ENCODE results near the gene TMTC1. TPM values are rescaled to one million over a fixed set of nuclear protein-coding genes. Genes with fewer than 3 reads are reported as not detected.

Gene TMTC1
- total RNA-seq, 1 experiment from 2014 or later: not detected

DNA sequence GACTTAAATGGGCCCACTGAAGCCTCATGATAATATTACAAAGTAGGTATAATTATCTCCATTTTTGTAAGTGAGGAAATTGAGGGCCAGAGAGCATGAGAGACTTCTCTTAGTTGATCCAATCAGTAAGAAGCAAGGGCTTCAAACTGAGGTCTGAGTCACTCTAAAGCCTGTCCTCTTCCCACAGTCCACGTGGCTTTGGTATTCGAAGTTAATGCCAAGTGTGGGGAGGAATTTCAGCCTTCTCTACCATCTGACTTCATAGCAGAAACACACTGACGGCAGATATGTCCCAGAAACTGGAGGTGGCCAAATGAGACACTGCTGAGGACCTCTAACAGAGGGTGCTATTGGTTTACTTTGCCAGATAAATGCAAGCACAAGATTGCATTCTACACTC is 171.8 kb downstream of the TMTC1 start:
- no peak for DNase-seq
- ChIA-PET POLR2A (no interaction called here), CTCF (no interaction called here)
- Mint-ChIP-seq H3K4me3 (ENCODE audit: unreplicated experiment) (no peak overlapping the region), H3K36me3 (ENCODE audit: insufficient read depth, unreplicated experiment) (no peaks in the 10 kb centered on the region), H3K27ac (ENCODE audit: unreplicated experiment) (no peak overlapping the region), H3K27me3 (ENCODE audit: insufficient read depth, unreplicated experiment) (peaks cover 15% of the 10 kb centered on the region), H3K9me3 (ENCODE audit: unreplicated experiment) (no peaks in the 10 kb centered on the region), H3K4me1 (ENCODE audit: low read depth, unreplicated experiment) (no peaks in the 10 kb centered on the region)
- TF ChIP-seq, protein P1, sequence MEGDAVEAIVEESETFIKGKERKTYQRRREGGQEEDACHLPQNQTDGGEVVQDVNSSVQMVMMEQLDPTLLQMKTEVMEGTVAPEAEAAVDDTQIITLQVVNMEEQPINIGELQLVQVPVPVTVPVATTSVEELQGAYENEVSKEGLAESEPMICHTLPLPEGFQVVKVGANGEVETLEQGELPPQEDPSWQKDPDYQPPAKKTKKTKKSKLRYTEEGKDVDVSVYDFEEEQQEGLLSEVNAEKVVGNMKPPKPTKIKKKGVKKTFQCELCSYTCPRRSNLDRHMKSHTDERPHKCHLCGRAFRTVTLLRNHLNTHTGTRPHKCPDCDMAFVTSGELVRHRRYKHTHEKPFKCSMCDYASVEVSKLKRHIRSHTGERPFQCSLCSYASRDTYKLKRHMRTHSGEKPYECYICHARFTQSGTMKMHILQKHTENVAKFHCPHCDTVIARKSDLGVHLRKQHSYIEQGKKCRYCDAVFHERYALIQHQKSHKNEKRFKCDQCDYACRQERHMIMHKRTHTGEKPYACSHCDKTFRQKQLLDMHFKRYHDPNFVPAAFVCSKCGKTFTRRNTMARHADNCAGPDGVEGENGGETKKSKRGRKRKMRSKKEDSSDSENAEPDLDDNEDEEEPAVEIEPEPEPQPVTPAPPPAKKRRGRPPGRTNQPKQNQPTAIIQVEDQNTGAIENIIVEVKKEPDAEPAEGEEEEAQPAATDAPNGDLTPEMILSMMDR (IDR thresholded peaks at IDR 0.05; ENCODE audit: insufficient read depth in 1 of 2, low read depth in 1 of 2, low read length in 1 of 2, severe bottlenecking in 1 of 2, unreplicated experiment in 1 of 2): no peak
- Histone ChIP-seq H3K9me3 (no peaks in the 10 kb centered on the region), H3K4me3 (ENCODE audit: low read depth, low read length) (no peak overlapping the region), H3K4me1 (no peaks in the 10 kb centered on the region), H3K27me3 (replicated peaks; ENCODE audit: control insufficient read depth, insufficient read depth, low read length) (no peaks in the 10 kb centered on the region), H3K36me3 (ENCODE audit: control insufficient read depth, insufficient read depth, low read length) (no peaks in the 10 kb centered on the region)
- intact Hi-C loops (cut with micrococcal nuclease; ENCODE audit: unreplicated experiment): no loop called here
- no TSS peak for BruUV-seq (replicated peaks)

DNA sequence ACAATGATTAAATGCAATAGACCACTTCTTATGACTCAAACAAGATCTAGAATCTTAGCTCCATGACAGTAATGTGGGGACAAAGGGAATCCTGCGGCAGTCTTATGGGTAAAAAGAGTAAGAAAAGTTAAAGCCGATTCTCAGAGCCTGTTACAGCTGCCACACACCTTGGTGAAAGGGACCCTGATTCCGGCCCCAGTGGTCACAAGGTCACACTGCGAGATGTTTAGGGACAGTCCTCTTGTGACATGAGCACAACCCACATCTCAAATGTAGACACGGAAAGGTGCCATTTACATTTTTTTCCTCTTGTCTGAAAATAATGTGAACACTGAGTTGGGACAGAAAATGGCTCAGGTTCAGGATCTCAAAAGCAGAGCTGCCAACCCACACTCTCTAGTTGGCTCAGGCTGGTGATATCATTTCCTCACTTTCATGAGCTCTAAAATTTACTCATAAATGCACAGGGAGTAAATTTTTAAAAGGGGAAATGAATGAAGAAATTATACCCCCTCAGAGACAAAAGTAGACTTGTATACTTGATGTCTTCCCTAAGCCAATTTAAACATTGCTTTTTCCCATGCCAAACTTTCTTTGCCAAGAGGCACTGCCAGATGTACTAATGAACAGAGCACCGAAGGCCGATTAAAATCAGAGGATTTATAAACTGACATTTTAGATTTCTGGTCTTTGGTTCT is 173.1 kb downstream of the TMTC1 start:
- CTCF ChIA-PET: no interaction called here
- no peak overlapping the region for H3K4me3 Mint-ChIP-seq (ENCODE audit: unreplicated experiment)

DNA sequence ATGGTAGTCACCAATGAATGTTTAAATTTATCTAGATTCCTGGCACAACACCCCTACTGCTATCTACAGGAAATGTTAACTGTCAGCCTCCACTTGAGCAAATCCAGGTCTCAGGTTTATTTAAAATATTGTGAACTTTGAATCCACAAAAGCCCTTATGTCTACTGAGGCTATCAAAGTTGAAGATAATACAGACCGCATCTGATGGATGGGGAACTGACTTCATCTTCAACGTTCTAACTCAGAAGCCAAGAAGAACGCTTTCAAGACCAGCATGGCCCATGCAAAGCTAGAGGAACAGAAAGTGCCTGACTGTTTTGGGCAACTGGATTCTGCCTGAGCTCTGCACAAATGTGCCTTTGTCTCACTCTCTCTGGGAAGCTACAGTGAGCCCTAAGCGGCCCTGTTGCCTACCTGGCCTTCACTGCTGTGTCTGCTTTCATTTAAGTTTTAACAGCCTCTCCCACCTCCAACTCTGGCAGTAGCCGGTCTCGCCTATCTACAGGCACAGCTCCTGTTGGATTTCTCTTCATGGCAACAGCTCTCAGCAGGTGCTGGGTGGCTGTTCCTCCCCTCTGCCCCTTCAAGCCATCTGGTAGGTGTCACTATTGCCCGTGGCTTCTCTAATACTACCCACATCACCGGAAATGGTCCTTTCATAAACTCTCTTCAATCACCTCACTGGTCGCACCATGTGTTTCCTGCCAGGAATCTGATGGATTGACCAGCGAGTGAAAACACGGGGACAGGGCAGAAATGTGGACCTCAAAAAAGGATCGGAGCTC is 174.1 kb downstream of the TMTC1 start:
- intact Hi-C loops (cut with micrococcal nuclease; ENCODE audit: unreplicated experiment): no loop called here
- no peaks in the 10 kb centered on the region for H3K9me3 ChIP-seq
- ChIA-PET POLR2A (no interaction called here), CTCF (no interaction called here)
- Mint-ChIP-seq H3K27ac (ENCODE audit: unreplicated experiment) (no peak overlapping the region), H3K4me3 (ENCODE audit: unreplicated experiment) (no peak overlapping the region), H3K36me3 (ENCODE audit: insufficient read depth, unreplicated experiment) (no peaks in the 10 kb centered on the region), H3K4me1 (ENCODE audit: low read depth, unreplicated experiment) (no peaks in the 10 kb centered on the region), H3K27me3 (ENCODE audit: insufficient read depth, unreplicated experiment) (peaks cover 18% of the 10 kb centered on the region), H3K9me3 (ENCODE audit: unreplicated experiment) (no peaks in the 10 kb centered on the region)
- TF ChIP-seq, protein P1 (IDR thresholded peaks at IDR 0.05; ENCODE audit: insufficient read depth in 1 of 2, low read depth in 1 of 2, low read length in 1 of 2, severe bottlenecking in 1 of 2, unreplicated experiment in 1 of 2): no peak
- no TSS peak for BruUV-seq (replicated peaks)
- no peak overlapping the region for H3K4me3 ChIP-seq (ENCODE audit: low read depth, low read length)
- no peaks in the 10 kb centered on the region for H3K36me3 ChIP-seq (ENCODE audit: control insufficient read depth, insufficient read depth, low read length)
- no peaks in the 10 kb centered on the region for H3K4me1 ChIP-seq
- no peaks in the 10 kb centered on the region for H3K27me3 ChIP-seq (replicated peaks; ENCODE audit: control insufficient read depth, insufficient read depth, low read length)
- no peak for DNase-seq

More for the DNA sequence above, 173.1 kb downstream of the TMTC1 start:
- Histone ChIP-seq H3K4me1 (no peaks in the 10 kb centered on the region), H3K4me3 (ENCODE audit: low read depth, low read length) (no peak overlapping the region), H3K27me3 (replicated peaks; ENCODE audit: control insufficient read depth, insufficient read depth, low read length) (no peaks in the 10 kb centered on the region), H3K36me3 (ENCODE audit: control insufficient read depth, insufficient read depth, low read length) (no peaks in the 10 kb centered on the region), H3K9me3 (no peaks in the 10 kb centered on the region)
- no peak for DNase-seq
- intact Hi-C loops (cut with micrococcal nuclease; ENCODE audit: unreplicated experiment): no loop called here
- H3K9me3 Mint-ChIP-seq (ENCODE audit: unreplicated experiment): no peaks in the 10 kb centered on the region
- no peaks in the 10 kb centered on the region for H3K4me1 Mint-ChIP-seq (ENCODE audit: low read depth, unreplicated experiment)
- no peak overlapping the region for H3K27ac Mint-ChIP-seq (ENCODE audit: unreplicated experiment)
- H3K27me3 Mint-ChIP-seq (ENCODE audit: insufficient read depth, unreplicated experiment): peaks cover 18% of the 10 kb centered on the region
- no TSS peak for BruUV-seq (replicated peaks)
- no peaks in the 10 kb centered on the region for H3K36me3 Mint-ChIP-seq (ENCODE audit: insufficient read depth, unreplicated experiment)
- TF ChIP-seq, protein P1 (IDR thresholded peaks at IDR 0.05; ENCODE audit: insufficient read depth in 1 of 2, low read depth in 1 of 2, low read length in 1 of 2, severe bottlenecking in 1 of 2, unreplicated experiment in 1 of 2): no peak
- POLR2A ChIA-PET: no interaction called here
